Endometrium (tissue), 2 donors: ENCODE results near the gene SLC25A17.
"Not testable (repeated sequence)": the region's sequence is repeated elsewhere in the genome, so short reads cannot be mapped to it uniquely, and the experiment has no call there.

Experiments
- FAIRE-seq: peaks from 2 replicates; lab custom pipeline; 2012; peaks lifted over from hg19 to GRCh38; lab: Jason Lieb, UNC
- donor health status: control.
- donor health status: control.

Gene SLC25A17

DNA sequence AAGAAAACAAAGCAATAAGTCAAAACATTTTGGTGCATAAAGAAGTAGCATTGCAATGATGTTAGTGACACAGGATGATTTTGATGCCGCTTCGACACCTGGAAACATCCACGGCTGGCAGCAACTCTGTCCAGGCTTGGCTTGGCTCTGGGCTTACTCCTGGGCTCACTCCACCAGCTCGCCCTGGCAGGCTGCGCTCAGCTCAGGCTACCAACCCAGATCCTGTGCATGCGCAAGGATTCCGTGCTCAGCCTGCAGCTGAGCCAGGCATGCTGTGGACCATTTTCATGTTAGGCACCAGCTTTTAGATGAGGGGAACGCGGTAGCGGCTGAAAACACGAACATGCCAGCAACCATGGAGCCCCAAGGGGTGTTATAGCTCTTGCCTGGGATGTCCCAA lies 66.0 kb downstream of the SLC25A17 start:
- FAIRE-seq, result no peak

DNA sequence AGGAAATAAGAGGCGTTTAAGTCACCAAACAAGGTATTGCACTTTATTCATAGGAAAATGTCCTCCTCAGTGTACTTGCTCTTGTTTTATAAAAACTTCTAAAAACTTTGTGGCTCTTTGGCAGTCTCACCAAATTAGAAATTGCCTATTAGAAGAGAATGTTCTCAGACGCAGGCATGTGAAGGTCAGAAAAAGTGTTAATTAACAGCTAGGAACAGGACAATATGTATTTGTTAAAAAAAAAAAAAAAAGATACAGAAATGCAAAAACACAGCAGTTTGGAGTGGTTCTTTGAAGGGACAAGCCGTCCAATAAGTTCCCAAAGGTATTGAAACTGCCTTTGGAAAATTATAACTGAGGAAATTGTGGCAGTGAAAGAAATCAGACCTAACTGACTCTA lies 67.9 kb downstream of the SLC25A17 start:
- peak; percentile 54 for FAIRE-seq

DNA sequence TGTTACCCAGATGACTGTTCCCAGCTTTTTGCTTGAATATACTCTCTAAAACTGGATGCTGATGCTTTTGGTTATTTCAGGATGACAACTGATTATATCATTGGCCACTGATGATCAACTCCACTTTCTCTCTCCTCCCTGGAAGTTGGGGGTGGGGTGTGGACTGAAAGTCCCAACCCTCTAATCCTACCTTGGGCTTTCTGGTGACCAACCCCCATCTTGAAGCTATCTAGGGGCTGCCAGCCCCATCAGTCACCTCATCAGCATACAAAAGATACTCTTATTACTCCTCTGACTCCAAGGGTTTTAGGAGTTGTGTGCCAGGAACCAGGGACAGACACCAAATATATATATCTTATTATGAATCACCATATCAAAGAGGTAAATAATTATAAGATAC lies 69.3 kb downstream of the SLC25A17 start:
- no peak for FAIRE-seq

DNA sequence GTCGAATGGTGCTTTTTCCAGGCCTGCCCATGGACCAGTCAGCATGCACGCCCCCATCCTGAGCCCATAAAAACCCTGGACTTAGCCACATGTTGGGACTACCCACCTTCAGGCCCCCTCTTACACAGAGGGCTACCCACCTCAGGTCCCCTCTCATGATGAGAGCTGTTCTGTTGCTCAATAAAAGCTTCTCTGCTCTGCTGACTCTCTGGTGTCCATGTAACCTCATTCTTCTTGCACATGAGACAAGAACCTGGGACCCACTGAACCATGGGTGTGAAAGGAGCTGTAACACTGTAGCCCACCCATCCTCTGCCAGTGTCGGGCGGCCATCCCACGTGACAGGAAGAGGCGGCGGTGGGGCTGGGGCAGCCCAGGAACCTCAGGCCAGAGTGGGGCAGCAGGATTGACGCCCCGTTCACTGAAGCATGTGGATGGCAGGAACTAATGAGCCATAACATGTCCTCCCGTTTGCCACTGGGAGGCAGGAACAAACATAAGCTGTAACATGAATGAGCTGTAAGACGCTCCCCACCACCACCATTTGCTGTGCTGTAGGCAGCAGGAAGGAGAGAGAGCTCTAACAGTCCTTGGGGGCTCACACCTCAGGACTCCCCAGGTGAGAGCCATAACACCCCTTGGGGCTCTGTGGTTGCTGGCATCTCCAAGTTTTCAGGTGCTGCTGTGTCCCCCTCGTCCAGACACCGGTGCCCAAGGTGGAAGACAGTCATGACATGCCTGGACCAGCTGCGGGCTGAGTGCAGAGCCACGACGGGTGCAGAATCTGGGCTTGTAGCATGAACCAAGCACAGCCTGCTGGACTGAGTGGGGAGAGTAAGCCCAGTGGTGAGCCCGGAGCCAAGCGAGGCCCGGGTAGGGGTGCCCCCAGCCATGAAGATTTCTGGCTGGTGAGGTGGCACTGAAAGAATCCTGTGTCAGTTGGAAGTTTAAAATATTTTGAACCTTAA lies 70.5 kb downstream of the SLC25A17 start:
- no peak for FAIRE-seq

GRCh38 chr22:40747361-40747760 lies 71.8 kb downstream of the SLC25A17 start:
- no peak for FAIRE-seq

GRCh38 chr22:40746428-40747220 lies 72.5 kb downstream of the SLC25A17 start:
- no peak for FAIRE-seq

DNA sequence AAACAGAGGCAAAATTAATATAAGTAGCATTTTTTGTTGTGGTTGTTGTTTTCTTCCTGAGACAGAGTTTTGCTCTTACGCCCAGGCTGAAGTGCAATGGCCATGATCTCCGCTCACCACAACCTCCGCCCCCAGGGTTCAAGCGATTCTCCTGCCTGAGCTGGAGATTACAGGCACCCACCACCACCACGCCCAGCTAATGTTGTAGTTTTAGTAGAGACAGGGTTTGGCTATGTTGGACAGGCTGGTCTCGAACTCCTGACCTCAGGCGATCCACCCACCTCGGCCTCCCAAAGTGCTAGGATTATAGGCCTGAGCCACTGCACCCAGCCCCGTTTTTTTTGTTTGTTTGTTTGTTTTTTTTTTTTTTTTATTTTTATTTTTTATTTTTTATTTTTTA lies 75.4 kb downstream of the SLC25A17 start:
- FAIRE-seq, result no peak

DNA sequence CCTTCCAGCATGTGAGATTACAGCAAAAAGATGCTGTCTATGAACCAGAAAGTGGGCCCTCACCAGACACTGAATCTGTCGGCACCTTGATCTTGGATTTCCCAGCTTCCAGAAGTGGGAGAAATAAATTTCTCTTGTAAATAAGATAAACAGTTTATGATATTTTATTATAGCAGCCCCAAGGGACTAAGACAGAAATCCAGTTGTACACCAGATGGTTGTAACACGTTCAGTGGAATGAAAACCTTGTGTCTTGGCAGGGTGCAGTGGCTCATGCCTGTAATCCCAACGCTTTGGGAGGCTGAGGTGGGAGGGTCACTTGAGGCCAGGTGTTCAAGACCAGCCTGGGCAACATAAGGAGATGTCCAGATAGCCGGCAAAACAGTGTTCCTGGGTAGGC lies 78.0 kb downstream of the SLC25A17 start:
- peak; percentile 94 for FAIRE-seq

DNA sequence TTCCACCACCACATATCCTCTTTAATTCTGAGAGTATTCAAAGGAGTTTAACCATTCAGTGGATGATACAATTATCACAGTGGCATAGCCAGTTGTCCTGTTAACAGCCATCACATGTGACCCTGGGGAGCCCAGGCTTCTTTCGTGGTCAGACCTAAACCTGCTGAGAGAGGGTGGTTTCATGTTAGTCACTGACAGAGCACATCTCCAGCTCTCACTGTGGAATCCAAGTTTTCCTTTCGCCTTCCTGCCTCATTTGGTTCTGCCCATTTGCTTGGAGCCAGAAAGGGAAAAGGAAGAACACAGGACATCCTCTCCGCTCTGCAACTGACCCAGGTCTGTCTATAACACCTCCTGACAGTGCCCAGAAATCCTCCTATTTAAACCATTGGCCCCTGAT lies 79.4 kb downstream of the SLC25A17 start:
- no peak for FAIRE-seq

- FAIRE-seq, result no peak
Observed at GRCh38 chr22:40733919-40734318, 85.2 kb downstream of the SLC25A17 start.

DNA sequence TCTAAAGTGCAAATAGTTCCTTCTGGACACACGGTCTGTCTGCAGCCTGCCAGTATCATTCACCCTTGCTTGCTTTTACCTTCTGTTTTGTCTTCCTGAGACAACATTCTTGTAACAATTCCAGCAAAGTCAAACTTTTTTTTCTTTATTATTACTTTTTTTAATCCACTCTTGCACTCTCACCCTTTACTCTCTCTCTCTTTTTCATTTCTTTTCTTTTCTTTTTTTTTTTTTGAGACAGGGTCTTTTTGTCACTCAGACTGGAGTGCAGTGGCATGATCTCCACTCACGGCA lies 86.2 kb downstream of the SLC25A17 start:
- peak; percentile 84 for FAIRE-seq

- no peak for FAIRE-seq
Observed at GRCh38 chr22:40729284-40729683, 89.9 kb downstream of the SLC25A17 start.

DNA sequence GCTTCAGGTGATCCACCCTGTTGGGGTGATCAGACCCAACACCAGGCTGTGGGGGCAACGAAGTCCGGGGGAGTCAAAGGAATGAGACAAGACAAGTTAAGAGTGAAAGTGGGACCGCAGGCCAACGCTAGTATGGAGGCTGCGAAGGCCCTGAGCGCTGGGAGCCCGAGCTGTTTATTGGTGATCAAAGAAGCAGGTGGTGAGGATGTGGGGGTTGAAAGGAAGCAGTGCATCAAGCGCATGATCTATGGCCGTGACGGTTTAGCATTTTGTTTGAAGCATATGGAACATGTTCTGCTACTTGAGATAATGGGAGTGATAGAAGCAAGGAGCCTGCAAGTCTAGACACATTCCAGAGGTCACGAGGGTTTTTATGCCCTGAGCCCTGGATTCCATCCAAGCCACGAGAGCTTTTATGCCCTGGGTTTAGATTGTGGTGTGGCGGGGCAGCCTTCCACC lies 90.4 kb downstream of the SLC25A17 start:
- no peak for FAIRE-seq

DNA sequence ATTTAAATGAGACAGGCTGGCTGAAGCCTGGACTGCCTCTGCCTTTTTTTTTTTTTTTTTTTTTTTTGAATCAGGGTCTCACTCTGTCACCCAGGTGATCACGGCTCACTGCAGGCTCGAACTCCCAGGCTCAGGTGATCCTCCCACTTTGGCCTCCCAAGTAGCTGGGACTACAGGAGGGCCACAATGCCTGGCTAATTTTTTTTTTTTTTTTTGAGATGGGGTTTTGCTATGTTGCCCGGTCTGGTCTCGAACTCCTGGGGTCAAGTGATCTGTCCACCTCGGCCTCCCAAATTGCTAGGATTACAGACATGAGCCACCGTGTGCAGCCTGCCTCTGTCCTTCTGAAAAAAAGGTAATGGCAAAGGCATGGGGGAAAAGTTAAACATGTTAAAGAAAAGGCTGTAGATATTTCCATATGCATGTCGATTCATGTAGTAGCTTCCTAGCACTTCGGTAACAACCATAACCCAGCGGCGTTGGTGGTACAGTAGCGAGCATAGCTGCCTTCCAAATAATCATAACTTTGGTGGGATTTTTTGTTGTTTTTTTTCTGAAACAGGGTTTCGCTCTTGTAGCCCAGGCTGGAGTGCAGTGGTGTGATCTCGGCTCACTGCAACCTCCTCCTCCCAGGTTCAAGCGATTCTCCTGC lies 91.1 kb downstream of the SLC25A17 start:
- no peak for FAIRE-seq

DNA sequence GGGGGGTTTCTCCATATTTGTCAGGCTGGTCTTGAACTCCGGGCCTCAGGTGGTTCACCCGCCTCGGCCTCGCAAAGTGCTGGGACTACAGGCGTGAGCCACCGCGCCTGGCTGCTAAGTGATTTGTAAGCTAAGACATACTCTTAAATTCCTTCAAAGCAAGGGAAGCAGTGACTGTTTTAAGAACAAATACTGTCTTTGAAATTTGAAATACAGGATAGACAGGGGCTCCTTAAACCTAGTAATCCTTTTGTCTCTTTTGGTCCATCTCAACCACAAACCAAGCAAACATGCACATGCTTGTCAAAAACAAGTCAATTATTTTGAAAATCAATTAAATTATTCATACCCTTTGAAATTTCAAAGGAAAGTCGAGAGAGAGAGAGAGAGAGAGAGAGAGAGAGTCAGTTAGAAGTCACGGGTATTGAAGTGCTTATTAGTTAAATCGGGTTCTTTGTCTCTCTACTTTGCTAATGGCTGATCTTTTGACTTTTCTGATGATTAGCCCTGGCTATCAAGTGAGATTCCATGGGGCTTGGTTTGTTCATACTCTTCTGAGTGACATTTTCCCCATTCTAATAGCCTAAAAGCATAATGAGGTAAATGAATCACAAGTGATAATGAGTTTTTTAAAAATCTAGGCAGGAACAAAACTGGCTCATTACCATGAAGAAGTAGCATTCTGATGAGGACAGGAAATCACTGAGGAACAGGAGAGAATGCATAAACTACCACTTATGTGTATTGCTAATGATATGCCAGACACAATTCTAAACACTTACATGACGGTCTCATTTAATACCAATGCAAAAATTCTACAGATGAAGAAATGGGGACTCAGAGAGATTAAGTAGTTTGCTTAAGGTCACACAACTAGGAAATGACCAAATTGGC lies 91.8 kb downstream of the SLC25A17 start:
- FAIRE-seq, result no peak

DNA sequence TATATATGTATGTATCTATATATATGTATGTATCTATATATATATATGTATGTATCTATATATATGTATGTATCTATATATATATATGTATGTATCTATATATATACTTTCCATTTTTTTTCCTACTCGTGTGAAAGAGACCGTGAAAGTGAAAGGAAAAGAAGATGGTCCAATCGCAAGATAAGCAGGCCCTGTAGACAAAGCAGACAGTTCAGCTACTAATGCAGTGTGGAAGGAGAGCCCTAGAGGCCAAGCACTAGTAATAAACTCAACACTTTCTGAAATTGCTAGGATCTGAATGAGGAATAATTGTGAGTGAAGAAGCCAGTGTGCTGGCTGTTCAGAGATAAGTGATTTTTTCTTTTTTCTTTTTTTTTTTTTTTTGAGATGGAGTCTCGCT lies 92.6 kb downstream of the SLC25A17 start:
- FAIRE-seq, result no peak

- FAIRE-seq, result no peak
Observed at GRCh38 chr22:40723396-40723933, 95.7 kb downstream of the SLC25A17 start.

GRCh38 chr22:40721266-40721665 lies 97.9 kb downstream of the SLC25A17 start:
- no peak for FAIRE-seq

DNA sequence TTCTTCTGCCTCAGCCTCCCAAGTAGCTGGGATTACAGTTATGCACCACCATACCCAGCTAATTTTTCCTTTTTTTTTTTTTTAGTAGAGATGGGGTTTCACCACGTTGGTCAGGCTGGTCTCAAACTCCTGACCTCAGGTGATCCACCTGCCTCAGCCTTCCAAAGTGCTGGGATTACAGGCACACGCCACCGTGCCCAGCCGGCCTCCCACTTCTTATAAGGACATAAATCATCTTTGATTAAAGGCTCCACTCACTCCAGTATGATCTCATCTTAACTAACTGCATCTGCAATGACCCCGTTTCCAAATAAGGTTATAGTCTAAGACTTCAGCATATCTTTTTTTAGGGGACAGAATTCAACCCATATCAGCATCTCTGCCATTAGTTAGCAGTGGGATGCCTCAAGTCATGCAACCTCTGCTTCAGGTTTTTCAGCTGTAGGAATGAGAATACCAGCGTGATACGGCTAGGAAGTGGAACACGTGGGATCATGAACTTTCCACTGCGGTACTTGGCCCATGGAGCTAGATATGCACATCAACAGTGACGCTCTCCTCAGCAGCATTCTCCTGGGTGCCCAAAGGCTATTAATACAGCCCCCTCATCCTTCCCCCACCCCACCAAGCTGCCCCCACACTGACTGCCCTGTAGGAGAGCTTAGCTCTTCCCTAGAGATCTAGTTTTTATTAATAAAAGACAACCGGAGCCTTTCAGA lies 98.4 kb downstream of the SLC25A17 start:
- FAIRE-seq, result no peak

- FAIRE-seq, result not testable (repeated sequence)
Observed at GRCh38 chr22:40720156-40720537, 99.0 kb downstream of the SLC25A17 start.
